ENCODE measurements around the gene SMAD9. TPM values are rescaled to one million over a fixed set of nuclear protein-coding genes. Genes with fewer than 3 reads are reported as not detected.

The SMAD9 gene
- total and polyA plus RNA-seq, 2 of the 4 experiments (the other 2 are of a cell fraction): 3.2 to 4.8 TPM

DNA sequence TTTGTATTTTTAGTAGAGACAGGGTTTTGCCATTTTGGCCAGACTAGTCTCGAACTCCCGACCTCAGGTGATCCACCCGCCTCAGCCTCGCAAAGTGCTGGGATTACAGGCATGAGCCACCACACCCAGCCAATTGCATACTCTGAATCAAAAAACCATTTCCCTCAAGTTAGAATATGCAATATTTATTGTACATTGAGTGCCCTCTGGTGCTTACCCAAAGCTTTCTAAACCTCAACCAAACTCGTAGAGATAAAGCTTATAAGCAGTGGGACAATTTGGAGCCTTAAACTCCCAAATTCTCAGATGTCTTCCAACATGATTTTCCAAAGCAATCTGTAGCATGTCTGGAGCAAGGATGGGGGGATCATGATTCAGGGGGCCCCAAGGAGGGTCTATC lies 78.6 kb downstream of the SMAD9 start:
- peaks cover 0 to 6% of the 10 kb centered on the region in 2 experiments; a peak in 1 of 4 replicates for H3K79me1 ChIP-seq (ENCODE audit: low read depth in 1 of 2, low read length in 2 of 2)
- in situ Hi-C loops (cut with MboI; ENCODE audit: low sequenced_read_pairs): loop anchor here (25.0 kb wide), 1 partner anchor 771 kb away; no protein-coding TSS in a partner anchor
- ChIA-PET CTCF (interaction anchor here (1.0 kb wide), 1 partner anchor 10 kb away, joined by 5 read pairs; no protein-coding TSS in a partner anchor), POLR2A (ENCODE audit: unreplicated experiment) (interaction anchor here (0.6 kb wide), 1 partner anchor 138 kb away, joined by 7 read pairs; no protein-coding TSS in a partner anchor)
- H3K4me3 ChIP-seq (ENCODE audit: insufficient read depth, low read depth, low read length): no peak overlapping the region
- peaks cover 6% of the 10 kb centered on the region; the same call in 1 of the 2 replicates for H3K9me1 ChIP-seq (ENCODE audit: insufficient read depth, low read length)
- H3K36me3 ChIP-seq (ENCODE audit: control insufficient read depth, insufficient read depth, low read length): peaks cover 3% of the 10 kb centered on the region; the same call in 1 of the 2 replicates
- H2BK5ac ChIP-seq (ENCODE audit: low read depth, low read length, poor library complexity, severe bottlenecking): no peak overlapping the region
- H2BK15ac ChIP-seq (ENCODE audit: low read depth, low read length): no peak overlapping the region
- H3K23ac ChIP-seq (ENCODE audit: low read depth, low read length): no peak overlapping the region
- no peak overlapping the region for H2AK5ac ChIP-seq (ENCODE audit: low read depth, low read length)
- no peak overlapping the region for H2AK9ac ChIP-seq (replicated peaks; ENCODE audit: low read depth, low read length, poor library complexity)
- no peaks in the 10 kb centered on the region for H3K27me3 ChIP-seq (ENCODE audit: control insufficient read depth, insufficient read depth, low read length)
- H3K4ac ChIP-seq (ENCODE audit: low read depth, low read length): no peak overlapping the region
- H4K5ac ChIP-seq (ENCODE audit: low read depth, low read length): no peak overlapping the region
- WGBS, 2 experiments (ENCODE audit: extremely low coverage in 2 of 2, insufficient read length in 1 of 2): no CpG with 5 or more reads among the region's 5 CpGs
- H2AFZ ChIP-seq (replicated peaks; ENCODE audit: low read length, poor library complexity): no peak overlapping the region
- H3K56ac ChIP-seq (ENCODE audit: extremely low read depth, insufficient read depth, low read length): no peak overlapping the region
- H3K18ac ChIP-seq (ENCODE audit: low read depth, low read length): no peak overlapping the region
- no peak overlapping the region for H3K9ac ChIP-seq (ENCODE audit: low read depth, low read length)
- H3K27ac ChIP-seq (ENCODE audit: insufficient read depth, low read length): no peak overlapping the region
- no peak overlapping the region for H3K14ac ChIP-seq (replicated peaks; ENCODE audit: low read depth, low read length)
- H3K4me2 ChIP-seq (ENCODE audit: low read depth, low read length): no peak overlapping the region
- no peaks in the 10 kb centered on the region for H3K4me1 ChIP-seq (ENCODE audit: control insufficient read depth, insufficient read depth, low read length)
- no TSS peak for BruUV-seq (replicated peaks)
- no peak overlapping the region for H2BK20ac ChIP-seq (ENCODE audit: low read depth, low read length)
- H4K91ac ChIP-seq (ENCODE audit: insufficient read depth, low read depth, low read length): no peak overlapping the region
- no peak overlapping the region for H4K8ac ChIP-seq (ENCODE audit: low read depth in 2 of 2, low read length in 2 of 2)
- ATAC-seq (ENCODE audit: low read depth) (no peak), DNase-seq (no peak)
- H3K9me3 ChIP-seq (ENCODE audit: control insufficient read depth, insufficient read depth, low read length): no peaks in the 10 kb centered on the region
- intact Hi-C loops (cut with micrococcal nuclease): loop anchor here (2.0 kb wide), 2 partner anchors 421 to 559 kb away; no protein-coding TSS in a partner anchor
- H2BK120ac ChIP-seq (ENCODE audit: low read depth, low read length): no peak overlapping the region
- TF ChIP-seq ELK1 (IDR thresholded peaks at IDR 0.05; ENCODE audit: borderline replicate concordance, low read depth, low read length) (no peak), CTCF (conservative IDR thresholded peaks at IDR 0.05; ENCODE audit: low read depth, low read length) (peak; percentile 17; the same call in 1 of the 2 replicates)
- no peaks in the 10 kb centered on the region for H4K20me1 ChIP-seq (ENCODE audit: insufficient read depth, low read length)
- dilution Hi-C loops (cut with HindIII; ENCODE audit: low sequenced_read_pairs, unreplicated experiment): no loop called here
